22Rv1 (cell line): ENCODE results near the gene SLC44A5.

Experiments used
- ZFX ChIP-seq: fragments of 450-650 bp; IDR thresholded peaks from 2 replicates; pipeline ENCODE4 v1.6.1; 2017; ENCODE audit warnings: antibody characterized with exemption, borderline replicate concordance
- TF ChIP-seq, protein P1 (sequence below): fragments of 450-650 bp; IDR thresholded peaks from 2 replicates; pipeline ENCODE4 v1.5.1; 2017; ENCODE audit warnings: mild to moderate bottlenecking

DNA sequence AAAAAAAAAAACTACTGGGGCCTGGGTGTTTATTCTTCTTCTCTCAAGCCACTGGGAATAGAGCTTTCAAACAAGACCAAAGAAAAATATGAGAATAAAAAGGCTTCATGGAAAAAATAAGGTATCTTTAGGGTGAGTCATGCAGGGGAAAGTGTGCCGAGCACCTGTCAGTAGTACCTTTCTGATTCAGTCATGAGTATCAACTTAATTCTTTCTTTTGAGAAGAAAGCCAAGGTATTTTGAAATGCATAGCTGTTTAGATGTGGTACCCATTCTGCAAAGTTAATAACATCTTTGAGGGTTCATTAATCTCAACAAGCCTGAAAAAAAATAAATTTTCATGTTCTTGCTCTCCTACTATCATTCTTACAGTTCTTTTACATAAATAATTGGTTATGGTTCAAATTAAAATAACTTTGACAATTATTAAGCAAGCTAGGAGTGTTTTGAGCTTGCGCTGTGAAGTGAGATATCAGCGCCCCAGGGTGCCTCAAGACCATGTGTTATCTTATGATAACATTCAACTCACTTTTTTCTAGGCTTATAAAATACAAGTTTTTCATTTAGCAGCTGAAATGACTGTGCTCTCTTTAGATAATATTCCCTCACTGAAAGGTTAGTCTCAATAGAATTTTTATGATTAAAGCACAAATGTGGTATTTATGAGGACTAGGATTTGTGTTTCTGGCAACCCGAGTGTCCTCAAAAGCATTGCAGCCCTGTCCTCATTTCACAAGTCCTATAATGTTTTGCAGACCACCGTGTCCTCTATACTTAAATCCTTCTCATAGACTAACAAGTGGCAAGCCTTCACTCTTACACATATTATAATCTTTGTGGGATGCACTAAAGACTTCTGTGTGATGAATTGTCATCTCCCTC lies 138.6 kb downstream of the SLC44A5 start:
- TF ChIP-seq, protein P1, sequence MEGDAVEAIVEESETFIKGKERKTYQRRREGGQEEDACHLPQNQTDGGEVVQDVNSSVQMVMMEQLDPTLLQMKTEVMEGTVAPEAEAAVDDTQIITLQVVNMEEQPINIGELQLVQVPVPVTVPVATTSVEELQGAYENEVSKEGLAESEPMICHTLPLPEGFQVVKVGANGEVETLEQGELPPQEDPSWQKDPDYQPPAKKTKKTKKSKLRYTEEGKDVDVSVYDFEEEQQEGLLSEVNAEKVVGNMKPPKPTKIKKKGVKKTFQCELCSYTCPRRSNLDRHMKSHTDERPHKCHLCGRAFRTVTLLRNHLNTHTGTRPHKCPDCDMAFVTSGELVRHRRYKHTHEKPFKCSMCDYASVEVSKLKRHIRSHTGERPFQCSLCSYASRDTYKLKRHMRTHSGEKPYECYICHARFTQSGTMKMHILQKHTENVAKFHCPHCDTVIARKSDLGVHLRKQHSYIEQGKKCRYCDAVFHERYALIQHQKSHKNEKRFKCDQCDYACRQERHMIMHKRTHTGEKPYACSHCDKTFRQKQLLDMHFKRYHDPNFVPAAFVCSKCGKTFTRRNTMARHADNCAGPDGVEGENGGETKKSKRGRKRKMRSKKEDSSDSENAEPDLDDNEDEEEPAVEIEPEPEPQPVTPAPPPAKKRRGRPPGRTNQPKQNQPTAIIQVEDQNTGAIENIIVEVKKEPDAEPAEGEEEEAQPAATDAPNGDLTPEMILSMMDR = no peak
- TF ChIP-seq ZFX = no peak
